ENCODE data around the gene ERC2.

- TF ChIP-seq GATA2 (IDR thresholded peaks at IDR 0.05; ENCODE audit: low read depth, low read length) (no peak), GATA3 (IDR thresholded peaks at IDR 0.05; ENCODE audit: low read depth, low read length) (no peak)
Observed at GRCh38 chr3:55650011-55650410, 818.3 kb downstream of the ERC2 start.

All from SH-SY5Y (cell line).